Lung (tissue), 12 donors: ENCODE data around the gene ENGASE. TPM values are rescaled to one million over a fixed set of nuclear protein-coding genes. Genes with fewer than 3 reads are reported as not detected.

ENCODE experiments used
- ATAC-seq: fragments of 200-7000 bp; cut with Tn5 transposase; one replicate; pipeline ENCODE4 v1.9.1; 2020; ENCODE audit warnings: moderate number of reproducible peaks; ENCODE audit not compliant: insufficient read depth, low FRiP score
- DNase-seq, 3 donors: peaks; one replicate each; pipeline ENCODE4 v3.0.0-alpha.2; 2013 to 2017
- H3K27ac ChIP-seq, 2 donors: one replicate each; pipeline ENCODE4 v1.5.1; 2013; ENCODE audit warnings: mild to moderate bottlenecking in 2 of 2, moderate library complexity in 2 of 2, control low read depth in 1 of 2, inconsistent platforms in 1 of 2, low read depth in 1 of 2, low read length in 1 of 2
- H3K27me3 ChIP-seq, 3 donors: one replicate each; pipeline ENCODE4 v1.5.1; 2013; ENCODE audit warnings: low read length in 2 of 3; ENCODE audit not compliant: control insufficient read depth in 3 of 3, insufficient read depth in 3 of 3
- H3K36me3 ChIP-seq, 4 donors: one replicate each; pipeline ENCODE4 v1.5.1; 2013; ENCODE audit warnings: low read length in 4 of 4, mild to moderate bottlenecking in 1 of 4, moderate library complexity in 1 of 4; ENCODE audit not compliant: control insufficient read depth in 4 of 4, insufficient read depth in 4 of 4
- H3K4me1 ChIP-seq, 5 donors: one replicate each; pipeline ENCODE4 v1.5.1; 2013; ENCODE audit warnings: low read length in 5 of 5, mild to moderate bottlenecking in 2 of 5, moderate library complexity in 1 of 5; ENCODE audit not compliant: control insufficient read depth in 5 of 5, insufficient read depth in 5 of 5
- H3K4me3 ChIP-seq: one replicate; pipeline ENCODE4 v1.5.1; 2013; ENCODE audit warnings: mild to moderate bottlenecking, control low read depth, moderate library complexity
- H3K9ac ChIP-seq, 2 donors: one replicate each; pipeline ENCODE4 v1.5.1; 2013; ENCODE audit warnings: low read length in 2 of 2, control low read depth in 1 of 2; ENCODE audit not compliant: insufficient read depth in 1 of 2
- H3K9me3 ChIP-seq, 4 donors: one replicate each; pipeline ENCODE4 v1.5.1; 2013; ENCODE audit warnings: low read length in 3 of 4, mild to moderate bottlenecking in 1 of 4, moderate library complexity in 1 of 4; ENCODE audit not compliant: control insufficient read depth in 4 of 4, insufficient read depth in 3 of 4
- CTCF ChIP-seq: IDR thresholded peaks from 2 replicates; pipeline ENCODE4 v1.5.1; 2012; ENCODE audit warnings: mild to moderate bottlenecking; ENCODE audit errors: control extremely low read depth, extremely low read depth
- WGBS, 2 donors: extraction: QIAGEN DNeasy Blood & Tissue Kit; methylation state at CpG; one replicate each; pipeline ENCODE4 v1.1.7; 2013; 5-methylcytosine and 5-hydroxymethylcytosine counted together
- polyA plus RNA-seq, 2 donors: library from polyadenylated mRNA; stranded (reverse); fragments of 200-250 nt; gene quantifications; one replicate each; pipeline ENCODE4 v1.2.1, GENCODE V29; 2013
- total RNA-seq, 2 donors: library from RNA; depleted of rRNA in 1 of 2; stranded (reverse); fragments of >200 nt in 1 of 2; gene quantifications; one replicate each; pipeline ENCODE4 v1.2.1, GENCODE V29; 2014 to 2021
- donor health status: control.
- donor health status: control.
- donor health status: Bipolar disorder and iron deficiency.
- donor health status: healthy.
- donor health status: DM: yes; HTN: yes; CAD: no.

Gene ENGASE
- total and polyA plus RNA-seq, 4 donors = 19.0 to 45.7 (median 32.5) TPM

GRCh38 chr17:79105937-79106336 lies 31.3 kb downstream of the ENGASE start:
- Histone ChIP-seq H3K9ac (no peak overlapping the region), H3K27ac (no peak overlapping the region), H3K36me3 (no peaks in the 10 kb centered on the region), H3K9me3 (no peaks in the 10 kb centered on the region), H3K4me3 (no peak overlapping the region), H3K4me1 (peaks cover 0 to 4% (median 0%) of the 10 kb centered on the region in 5 donors), H3K27me3 (peaks cover 0 to 17% (median 4%) of the 10 kb centered on the region in 3 donors)
- TF ChIP-seq CTCF = no peak
- no peak for DNase-seq
- WGBS, 2 donors = 77 to 84% methylated on average over 14 of the region's 14 CpGs
- no peak for ATAC-seq

GRCh38 chr17:79106958-79107357 lies 32.3 kb downstream of the ENGASE start:
- ATAC-seq (no peak), DNase-seq (no peak)
- Histone ChIP-seq H3K9me3 (no peaks in the 10 kb centered on the region), H3K36me3 (no peaks in the 10 kb centered on the region), H3K9ac (no peak overlapping the region), H3K27ac (no peak overlapping the region), H3K4me1 (no peaks in the 10 kb centered on the region), H3K4me3 (no peak overlapping the region), H3K27me3 (peaks cover 0 to 11% (median 4%) of the 10 kb centered on the region in 3 donors)
- WGBS, 2 donors = 92 to 93% methylated on average over 11 of the region's 11 CpGs
- no peak for TF ChIP-seq CTCF

GRCh38 chr17:79107499-79108231 lies 33.0 kb downstream of the ENGASE start:
- H3K9ac ChIP-seq = no peak overlapping the region
- no peaks in the 10 kb centered on the region for H3K9me3 ChIP-seq
- no peak for ATAC-seq
- DNase-seq = peak in 2 of 3 donors; percentile 30 to 37
- H3K36me3 ChIP-seq = no peaks in the 10 kb centered on the region
- no peaks in the 10 kb centered on the region for H3K4me1 ChIP-seq
- H3K27ac ChIP-seq = no peak overlapping the region
- H3K4me3 ChIP-seq = no peak overlapping the region
- no peak for TF ChIP-seq CTCF
- H3K27me3 ChIP-seq = peaks cover 0 to 7% (median 4%) of the 10 kb centered on the region in 3 donors
- 90% methylated on average over 25 of the region's 25 CpGs for WGBS, 2 donors
